Chondrocyte (in vitro differentiated cells): Measurements from ENCODE around the gene CLEC14A. TPM values are rescaled to one million over a fixed set of nuclear protein-coding genes. Genes with fewer than 3 reads are reported as not detected.

Source experiments
- DNase-seq: peaks from one replicate; pipeline ENCODE4 v3.0.0; 2021; ENCODE audit warnings: mixed read lengths, low spot score
- H3K27ac Mint-ChIP-seq: one replicate; pipeline ENCODE4 v1.8.0; 2021; ENCODE audit warnings: mild to moderate bottlenecking, moderate library complexity, mixed read lengths; ENCODE audit not compliant: unreplicated experiment
- H3K27me3 Mint-ChIP-seq: 2 replicates; pipeline ENCODE4 v1.8.0; 2021; ENCODE audit warnings: low read depth, mixed read lengths
- H3K36me3 Mint-ChIP-seq: 2 replicates; pipeline ENCODE4 v1.8.0; 2021; ENCODE audit warnings: low read depth, mixed read lengths
- H3K4me1 Mint-ChIP-seq: 2 replicates; pipeline ENCODE4 v1.8.0; 2021; ENCODE audit warnings: low read depth, mild to moderate bottlenecking, mixed read lengths
- H3K4me3 Mint-ChIP-seq: one replicate; pipeline ENCODE4 v1.8.0; 2021; ENCODE audit warnings: mild to moderate bottlenecking, moderate library complexity, mixed read lengths; ENCODE audit not compliant: unreplicated experiment
- H3K9me3 Mint-ChIP-seq: 2 replicates; pipeline ENCODE4 v1.8.0; 2021; ENCODE audit warnings: low read depth, mixed read lengths
- CTCF ChIP-seq: fragments of 200-600 bp; sonication (generic); IDR thresholded peaks from 2 replicates; pipeline ENCODE4 v1.5.0; 2021; ENCODE audit warnings: antibody characterized with exemption, mild to moderate bottlenecking, moderate library complexity
- total RNA-seq: library from RNA; stranded (reverse); gene quantifications from 3 replicates; pipeline ENCODE4 v1.2.1, GENCODE V29; 2021

CLEC14A gene
- total RNA-seq, 1 donor from 2014 or later = not detected

GRCh38 chr14:38250331-38250730 is 5.6 kb downstream of the CLEC14A start:
- no peak for TF ChIP-seq CTCF
- Mint-ChIP-seq H3K27me3 (peaks cover 17% of the 10 kb centered on the region), H3K36me3 (no peaks in the 10 kb centered on the region), H3K9me3 (no peaks in the 10 kb centered on the region), H3K4me3 (no peak overlapping the region), H3K27ac (no peak overlapping the region), H3K4me1 (no peaks in the 10 kb centered on the region)
- DNase-seq = no peak

GRCh38 chr14:38248321-38249028 is 7.4 kb downstream of the CLEC14A start:
- Mint-ChIP-seq H3K36me3 (no peaks in the 10 kb centered on the region), H3K27ac (no peak overlapping the region), H3K27me3 (peaks cover 5% of the 10 kb centered on the region), H3K4me1 (no peaks in the 10 kb centered on the region), H3K4me3 (no peak overlapping the region), H3K9me3 (no peaks in the 10 kb centered on the region)
- no peak for DNase-seq
- no peak for TF ChIP-seq CTCF

GRCh38 chr14:38243696-38244240 is 12.1 kb downstream of the CLEC14A start:
- Mint-ChIP-seq H3K27me3 (peaks cover 2% of the 10 kb centered on the region), H3K9me3 (no peaks in the 10 kb centered on the region), H3K27ac (no peak overlapping the region), H3K4me3 (no peak overlapping the region), H3K4me1 (no peaks in the 10 kb centered on the region), H3K36me3 (no peaks in the 10 kb centered on the region)
- DNase-seq = no peak
- TF ChIP-seq CTCF = no peak

- no peak for TF ChIP-seq CTCF
- no peak for DNase-seq
- Mint-ChIP-seq H3K4me3 (no peak overlapping the region), H3K4me1 (no peaks in the 10 kb centered on the region), H3K27ac (no peak overlapping the region), H3K36me3 (no peaks in the 10 kb centered on the region), H3K9me3 (no peaks in the 10 kb centered on the region), H3K27me3 (peaks cover 2% of the 10 kb centered on the region)
Observed at GRCh38 chr14:38238878-38239277, 17.0 kb downstream of the CLEC14A start.

GRCh38 chr14:38238332-38238731 is 17.6 kb downstream of the CLEC14A start:
- H3K36me3 Mint-ChIP-seq = no peaks in the 10 kb centered on the region
- no peak overlapping the region for H3K27ac Mint-ChIP-seq
- no peak overlapping the region for H3K4me3 Mint-ChIP-seq
- no peak for DNase-seq
- peaks cover 2% of the 10 kb centered on the region for H3K27me3 Mint-ChIP-seq
- no peaks in the 10 kb centered on the region for H3K4me1 Mint-ChIP-seq
- TF ChIP-seq CTCF = no peak
- no peaks in the 10 kb centered on the region for H3K9me3 Mint-ChIP-seq
